Stimulated activated CD4-positive, alpha-beta T cell treated with anti-CD3 and anti-CD28 coated beads, TNF-alpha, amount 100 ng/mL, for 48 hours (primary cell): Measurements from ENCODE around the gene AGRP.
"Not testable (repeated sequence)": the region's sequence is repeated elsewhere in the genome, so short reads cannot be mapped to it uniquely, and the experiment has no call there.

Experiments used
- DNase-seq, 3 donors: peaks; one replicate each; pipeline ENCODE4 v3.0.0-alpha.2; 2020; ENCODE audit warnings: low read depth in 3 of 3

AGRP gene

GRCh38 chr16:67483150-67483549 lies at the start of gene AGRP:
AGRP (minus strand) TSS chr16:67483547; CDS start chr16:67483398, 149 bp downstream.
- DNase-seq = no peak

DNA sequence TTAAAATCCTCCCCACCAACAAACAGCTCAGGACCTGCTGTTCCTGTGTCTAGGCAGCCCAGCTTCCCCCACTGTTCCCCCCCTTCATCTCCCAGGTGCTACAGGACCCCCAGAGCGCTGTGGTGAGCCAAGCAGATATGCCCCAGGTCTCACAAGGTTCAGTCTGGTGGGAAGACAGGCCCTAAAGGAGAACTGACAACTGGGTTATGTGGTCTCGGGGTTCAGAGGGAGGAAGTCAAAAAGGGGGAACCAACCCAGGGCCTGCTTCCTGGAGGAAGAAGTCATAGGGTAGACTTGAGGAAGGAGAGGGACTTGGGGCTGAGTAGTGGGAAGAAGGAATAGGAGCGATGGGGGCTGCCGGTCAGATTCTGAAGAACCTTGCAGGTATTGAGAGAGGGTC lies 47.9 kb upstream of the AGRP start:
- DNase-seq = no peak

- DNase-seq = no peak
Measured at GRCh38 chr16:67530013-67530939, 46.9 kb upstream of the AGRP start.

GRCh38 chr16:67529582-67530012 lies 46.2 kb upstream of the AGRP start:
- DNase-seq = no peak

DNA sequence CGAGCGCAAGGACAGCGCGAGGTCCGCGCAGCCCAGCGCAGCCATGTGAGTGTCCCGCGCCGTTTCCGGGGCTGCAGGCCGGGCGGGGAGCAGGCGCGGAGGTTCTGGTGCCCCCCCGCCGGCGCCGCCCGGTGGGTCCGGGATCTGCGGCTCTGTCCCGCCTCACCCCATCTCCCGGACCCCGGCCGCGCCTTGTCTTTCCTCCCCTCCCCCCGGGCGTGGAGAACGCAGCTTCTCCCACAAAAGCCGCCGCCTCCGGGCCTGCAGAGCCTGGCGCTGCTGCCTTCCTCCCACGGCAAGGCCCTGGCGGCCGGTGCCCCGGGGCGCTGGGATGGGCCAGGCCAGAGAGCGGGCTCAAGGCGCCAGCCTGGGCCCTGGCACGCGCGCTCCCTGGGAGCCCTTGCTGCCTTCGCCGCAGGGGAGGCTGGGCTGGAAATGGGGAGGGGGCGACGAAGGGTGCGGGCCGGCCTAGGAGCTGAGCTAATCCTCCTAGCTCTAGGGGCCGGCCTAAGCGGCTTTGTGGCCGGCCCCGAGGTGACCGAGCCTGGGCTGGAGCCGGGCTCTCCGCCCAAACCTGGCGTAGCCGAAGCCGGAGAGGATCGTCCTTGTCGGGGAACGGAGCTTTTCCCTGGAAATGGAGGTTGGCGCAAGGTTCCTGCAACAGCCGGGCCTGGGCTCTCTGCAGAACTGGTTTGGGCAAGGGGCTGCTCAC lies 45.7 kb upstream of the AGRP start:
- no peak for DNase-seq

DNA sequence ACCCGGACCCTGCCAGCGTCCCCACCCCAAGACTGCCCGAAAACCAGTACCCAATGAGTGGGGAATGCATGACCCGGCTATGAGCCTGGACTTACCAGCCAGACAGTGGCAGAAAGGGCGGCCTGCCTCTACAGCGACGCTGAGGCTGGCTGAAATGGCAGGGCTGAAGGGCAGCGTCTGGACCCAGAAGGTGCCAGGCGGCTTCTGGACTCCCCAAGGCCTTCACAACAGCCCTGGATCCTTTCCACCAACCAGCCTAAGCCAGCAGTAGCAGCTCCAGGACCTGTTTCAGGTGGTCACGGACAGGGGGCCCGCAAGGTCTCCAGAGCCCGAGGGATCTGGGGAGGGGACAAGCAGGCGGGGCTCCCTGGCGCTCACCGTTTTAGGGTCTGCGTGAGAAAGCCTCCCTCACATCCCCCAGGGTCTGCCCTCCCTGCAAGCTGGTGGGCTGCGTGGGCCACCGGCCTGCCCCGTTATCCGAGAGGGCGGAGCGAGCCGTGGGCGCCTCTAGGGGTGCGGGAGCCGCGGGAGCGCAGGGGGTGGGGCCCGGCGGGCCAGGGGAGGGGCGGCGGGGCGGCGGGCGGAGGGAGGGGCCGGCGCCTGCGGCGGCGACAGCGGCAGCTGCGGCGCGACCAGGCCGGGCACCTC lies 45.0 kb upstream of the AGRP start, which contains the start of gene RIPOR1:
Gene RIPOR1, plus strand, starts transcription at position 608 of the 648 bp plus-strand sequence. CDS start 9,618 bp downstream, outside the sequence.
- no peak for DNase-seq

GRCh38 chr16:67526149-67526791 lies 42.9 kb upstream of the AGRP start:
- DNase-seq = no peak

DNA sequence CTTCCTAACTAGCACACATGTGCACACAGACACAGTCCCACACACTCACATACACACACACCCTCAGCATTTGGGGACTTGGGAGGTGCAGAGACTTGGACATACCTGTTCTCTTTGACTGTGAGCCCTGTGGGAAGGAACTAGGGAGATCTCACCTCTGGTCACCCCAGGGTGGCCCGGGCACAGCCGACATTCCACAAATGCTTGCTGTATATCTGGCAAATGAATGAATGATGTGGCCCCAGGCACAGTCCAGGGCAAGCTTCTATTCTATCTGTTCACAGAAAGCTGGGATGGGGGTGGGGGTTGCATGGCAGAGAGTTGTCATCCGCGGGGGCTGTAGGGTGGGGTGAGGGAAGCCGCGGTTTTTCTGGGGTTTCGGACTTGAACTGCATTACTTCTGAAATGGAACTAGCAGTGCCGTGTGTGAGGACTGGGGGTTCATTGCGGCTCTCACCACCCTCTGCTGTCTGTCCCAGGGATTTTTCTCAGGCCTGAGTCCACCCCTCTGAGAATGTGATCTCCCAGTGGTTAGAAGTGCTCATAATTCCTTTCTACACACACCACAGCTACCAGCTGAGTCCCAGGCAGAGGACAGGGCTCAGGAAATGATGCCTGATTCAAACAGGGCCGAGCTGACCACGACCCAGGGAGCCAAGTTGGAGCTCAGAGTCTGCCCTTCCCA lies 42.0 kb upstream of the AGRP start:
- DNase-seq = no peak

- DNase-seq = peak; percentile 95 to 98 (median 97)
Measured at GRCh38 chr16:67521095-67521804, 37.9 kb upstream of the AGRP start.

DNA sequence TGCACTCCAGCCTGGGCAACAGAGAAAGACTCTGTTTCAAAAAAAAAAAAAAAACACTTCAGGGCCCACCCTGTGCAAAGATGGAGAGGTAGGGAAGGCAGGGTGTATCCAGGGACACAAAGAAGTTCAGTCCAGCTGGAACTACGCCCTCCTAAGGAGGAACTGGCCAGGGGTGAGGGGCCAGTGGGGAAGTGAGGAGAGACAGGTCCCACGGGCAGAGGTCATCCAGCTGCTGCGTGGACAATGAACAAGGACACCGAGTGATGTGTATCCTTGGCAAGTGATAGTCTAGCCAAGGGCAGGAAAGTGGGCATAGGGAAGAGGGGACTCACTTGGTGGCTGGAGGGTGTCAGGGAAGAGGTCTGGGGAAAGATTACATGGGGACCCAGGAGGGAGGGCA lies 35.9 kb upstream of the AGRP start:
- no peak for DNase-seq

- no peak for DNase-seq
Measured at GRCh38 chr16:67518676-67519075, 35.3 kb upstream of the AGRP start.

DNA sequence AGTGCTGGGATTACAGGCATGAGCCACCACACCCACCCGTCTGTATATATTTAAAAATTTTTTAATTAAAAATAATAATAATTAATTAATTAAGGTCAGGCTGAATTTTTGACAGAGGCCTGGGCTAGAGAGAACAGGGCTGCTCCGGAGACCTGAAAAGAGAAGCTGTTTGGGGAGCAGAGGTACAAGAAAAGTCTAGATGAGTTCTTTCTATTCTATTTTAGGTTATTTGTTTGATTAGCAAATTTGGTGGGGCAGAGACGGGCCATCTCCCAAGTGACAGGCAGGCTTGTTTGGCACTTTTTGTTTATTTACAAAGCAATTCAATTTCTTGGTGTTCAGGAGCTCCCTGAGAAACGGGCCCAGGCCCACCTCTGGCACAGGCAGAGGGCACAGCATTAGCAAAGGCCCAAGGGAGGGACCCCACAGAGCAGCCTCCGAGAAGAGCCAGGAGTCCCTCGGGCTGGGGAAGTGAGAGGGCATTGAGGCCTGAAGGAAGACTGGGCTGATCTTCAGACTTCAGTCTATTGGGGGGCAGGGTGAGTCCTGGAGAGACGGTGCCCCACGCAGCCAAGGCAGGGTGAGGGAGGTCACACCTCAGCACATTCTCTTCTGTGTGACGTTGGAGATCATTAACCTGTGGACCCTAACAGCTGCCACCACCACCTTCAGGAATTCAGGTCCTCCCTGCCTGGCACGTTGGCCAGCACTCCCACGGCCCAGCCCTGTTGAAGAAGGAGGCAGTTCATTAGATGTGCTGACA lies 34.5 kb upstream of the AGRP start:
- DNase-seq = no peak

DNA sequence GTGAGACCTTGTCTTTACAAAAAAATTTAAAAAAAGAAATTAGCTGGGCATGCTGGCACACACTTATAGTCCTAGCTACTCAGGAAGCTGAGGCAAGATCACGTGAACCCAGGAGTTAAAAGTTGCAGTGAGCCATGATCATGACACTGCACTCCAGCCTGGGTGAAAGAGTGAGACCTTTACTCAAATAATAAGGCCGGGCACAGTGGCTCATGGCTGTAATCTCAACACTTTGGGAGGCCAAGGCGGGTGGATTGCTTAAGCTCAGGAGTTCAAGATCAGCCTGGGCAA lies 33.8 kb upstream of the AGRP start:
- DNase-seq = no peak

DNA sequence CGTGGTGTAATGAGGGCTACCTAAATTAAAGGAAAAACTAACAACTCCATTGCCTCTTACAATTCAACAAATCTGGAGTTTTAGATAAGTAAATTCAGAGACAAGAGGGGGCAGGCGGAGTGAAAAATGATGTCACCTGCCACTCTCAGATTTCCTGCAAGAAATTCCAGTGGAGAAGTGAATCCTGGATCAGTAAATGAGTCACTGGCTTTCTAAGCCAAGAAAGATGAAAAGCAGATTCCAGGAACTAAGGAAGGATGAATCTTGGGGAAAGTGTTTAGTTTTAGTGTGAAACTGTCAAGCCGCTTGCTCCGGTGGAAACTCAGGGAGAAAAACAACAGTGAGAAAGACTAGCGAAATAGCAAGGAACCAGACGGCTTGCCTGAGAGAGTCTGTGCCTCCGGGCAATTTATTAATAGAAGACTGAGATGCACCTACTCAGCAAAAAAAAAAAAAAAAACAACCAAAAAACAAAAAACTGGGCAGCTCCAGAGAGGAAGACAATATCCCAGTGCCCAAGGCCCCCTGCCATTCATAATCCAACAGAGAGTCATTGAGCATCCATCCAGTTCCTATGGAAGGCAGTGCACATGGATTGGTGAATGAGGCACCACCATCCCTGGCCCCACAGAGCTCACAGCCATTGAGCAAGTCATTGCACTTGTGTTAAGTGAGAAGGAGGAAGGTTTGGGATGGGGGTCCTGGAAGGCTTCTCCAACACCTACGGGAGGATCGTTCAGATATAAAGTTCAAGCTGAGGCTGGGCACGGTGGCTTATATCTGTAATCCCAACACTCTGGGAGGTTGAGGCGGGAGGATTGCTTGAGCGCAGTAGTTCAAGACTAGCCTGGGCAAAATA lies 33.2 kb upstream of the AGRP start:
- no peak for DNase-seq

DNA sequence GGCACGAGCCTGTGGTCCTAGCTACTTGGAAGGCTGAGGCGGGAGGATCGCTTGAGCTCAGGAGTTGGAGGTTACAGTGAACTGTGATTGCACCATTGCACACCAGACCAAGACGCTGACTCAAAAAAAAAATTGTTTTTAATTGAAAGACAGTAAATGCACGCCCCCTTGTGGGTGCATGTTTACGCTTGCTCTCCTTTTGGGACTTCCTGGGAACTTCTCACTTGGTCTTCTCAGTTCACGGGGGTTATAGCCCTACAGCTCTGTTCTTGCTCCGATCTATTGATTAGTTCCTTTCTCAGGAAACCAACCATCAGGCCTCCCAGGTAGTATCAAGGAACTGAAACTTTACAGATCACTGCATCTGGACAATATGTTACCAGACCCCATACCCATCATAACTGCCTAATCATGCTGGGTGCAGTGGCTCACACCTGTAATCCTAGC lies 31.1 kb upstream of the AGRP start:
- DNase-seq = peak; percentile 58 to 75 (median 72)

- not testable (repeated sequence) for DNase-seq
Measured at GRCh38 chr16:67513892-67514291, 30.5 kb upstream of the AGRP start.

- no peak for DNase-seq
Measured at GRCh38 chr16:67509016-67509415, 25.7 kb upstream of the AGRP start.

- no peak for DNase-seq
Measured at GRCh38 chr16:67506468-67506867, 23.1 kb upstream of the AGRP start.
